Activated naive CD8-positive, alpha-beta T cell treated with anti-CD3 and anti-CD28 coated beads, Interleukin-2, amount 10 ng/mL, durations not matched to agents 7 days and 5 days (primary cell): ENCODE measurements around the gene FMNL2. TPM values are rescaled to one million over a fixed set of nuclear protein-coding genes. Genes with fewer than 3 reads are reported as not detected.

Experiments used
- ATAC-seq: fragments of 150-1000 bp; cut with Tn5 transposase; one replicate; pipeline ENCODE4 v1.10.0; 2021; ENCODE audit warnings: low read depth, moderate library complexity
- POLR2A ChIA-PET: fragments of 350-600 bp; sonication (Branson Sonifier 250); formaldehyde crosslinking; loops from one replicate; lab custom pipeline; 2021; ENCODE audit warnings: antibody characterized with exemption; lab: Charles Lee
- DNase-seq: peaks from one replicate; pipeline ENCODE4 v3.0.0; 2021
- H3K27ac Mint-ChIP-seq: one replicate; pipeline ENCODE4 v1.8.0; 2022; ENCODE audit warnings: mild to moderate bottlenecking, mixed read lengths
- H3K27me3 Mint-ChIP-seq: one replicate; pipeline ENCODE4 v1.8.0; 2022; ENCODE audit warnings: mild to moderate bottlenecking, moderate library complexity, mixed read lengths
- H3K36me3 Mint-ChIP-seq: one replicate; pipeline ENCODE4 v1.8.0; 2021; ENCODE audit warnings: mild to moderate bottlenecking, mixed read lengths
- H3K4me1 Mint-ChIP-seq: one replicate; pipeline ENCODE4 v1.8.0; 2021; ENCODE audit warnings: mixed read lengths
- H3K4me3 Mint-ChIP-seq: one replicate; pipeline ENCODE4 v1.8.0; 2022; ENCODE audit warnings: mild to moderate bottlenecking, moderate library complexity, mixed read lengths
- H3K9me3 Mint-ChIP-seq: one replicate; pipeline ENCODE4 v1.8.0; 2021; ENCODE audit warnings: mixed read lengths
- total RNA-seq, 2 experiments: library from RNA; stranded (reverse); gene quantifications; one replicate each; pipeline ENCODE4 v1.2.3, GENCODE V29; 2021

FMNL2 gene
- total RNA-seq, 2 experiments from 2014 or later = 0.37 to 0.42 TPM

DNA sequence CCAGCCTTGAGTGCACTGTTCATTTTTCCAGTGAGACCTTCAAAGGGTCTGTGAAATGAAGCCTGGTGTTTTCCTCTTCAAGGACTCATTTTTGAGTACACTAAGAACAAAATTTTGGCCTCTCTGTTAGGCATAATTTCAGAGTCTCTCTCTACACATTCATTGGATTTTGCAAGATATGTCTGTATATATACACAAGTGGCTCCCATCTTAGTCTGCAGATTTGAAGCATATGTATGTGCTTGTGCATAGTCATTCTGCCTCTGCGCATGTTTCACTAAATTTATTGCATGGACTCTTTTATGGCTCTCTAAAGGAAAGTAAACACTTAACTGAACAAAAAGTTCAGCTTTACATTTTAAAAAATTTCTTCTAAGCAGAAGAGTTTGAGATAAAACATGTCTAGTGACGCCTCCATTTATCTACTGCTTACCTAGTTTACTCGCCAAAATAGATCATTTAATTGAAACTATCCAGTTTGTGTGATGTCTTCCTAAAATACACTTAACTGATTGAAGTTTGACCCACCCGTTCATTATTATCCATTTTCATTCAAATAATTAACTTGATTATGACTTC is 145.9 kb downstream of the FMNL2 start:
- H3K4me3 Mint-ChIP-seq = no peak overlapping the region
- H3K36me3 Mint-ChIP-seq = no peaks in the 10 kb centered on the region
- no peak overlapping the region for H3K27ac Mint-ChIP-seq
- ATAC-seq = no peak
- H3K27me3 Mint-ChIP-seq = peaks cover 3% of the 10 kb centered on the region
- H3K4me1 Mint-ChIP-seq = no peaks in the 10 kb centered on the region
- no peaks in the 10 kb centered on the region for H3K9me3 Mint-ChIP-seq
- POLR2A ChIA-PET = no interaction called here
- no peak for DNase-seq

GRCh38 chr2:152481881-152482583 is 147.1 kb downstream of the FMNL2 start:
- no peaks in the 10 kb centered on the region for H3K36me3 Mint-ChIP-seq
- no peaks in the 10 kb centered on the region for H3K4me1 Mint-ChIP-seq
- no peak for ATAC-seq
- no peaks in the 10 kb centered on the region for H3K9me3 Mint-ChIP-seq
- no peak for DNase-seq
- POLR2A ChIA-PET = no interaction called here
- H3K27ac Mint-ChIP-seq = no peak overlapping the region
- no peaks in the 10 kb centered on the region for H3K27me3 Mint-ChIP-seq
- H3K4me3 Mint-ChIP-seq = no peak overlapping the region

GRCh38 chr2:152483276-152484063 is 148.5 kb downstream of the FMNL2 start:
- Mint-ChIP-seq H3K4me1 (no peaks in the 10 kb centered on the region), H3K27me3 (peaks cover 4% of the 10 kb centered on the region), H3K36me3 (no peaks in the 10 kb centered on the region), H3K4me3 (no peak overlapping the region), H3K27ac (no peak overlapping the region), H3K9me3 (no peaks in the 10 kb centered on the region)
- POLR2A ChIA-PET = no interaction called here
- DNase-seq (no peak), ATAC-seq (no peak)

GRCh38 chr2:152485954-152486736 is 151.2 kb downstream of the FMNL2 start:
- ATAC-seq = no peak
- POLR2A ChIA-PET = no interaction called here
- H3K27me3 Mint-ChIP-seq = peaks cover 4% of the 10 kb centered on the region
- no peak for DNase-seq
- H3K4me1 Mint-ChIP-seq = no peaks in the 10 kb centered on the region
- no peak overlapping the region for H3K27ac Mint-ChIP-seq
- H3K4me3 Mint-ChIP-seq = no peak overlapping the region
- H3K36me3 Mint-ChIP-seq = no peaks in the 10 kb centered on the region
- no peaks in the 10 kb centered on the region for H3K9me3 Mint-ChIP-seq

DNA sequence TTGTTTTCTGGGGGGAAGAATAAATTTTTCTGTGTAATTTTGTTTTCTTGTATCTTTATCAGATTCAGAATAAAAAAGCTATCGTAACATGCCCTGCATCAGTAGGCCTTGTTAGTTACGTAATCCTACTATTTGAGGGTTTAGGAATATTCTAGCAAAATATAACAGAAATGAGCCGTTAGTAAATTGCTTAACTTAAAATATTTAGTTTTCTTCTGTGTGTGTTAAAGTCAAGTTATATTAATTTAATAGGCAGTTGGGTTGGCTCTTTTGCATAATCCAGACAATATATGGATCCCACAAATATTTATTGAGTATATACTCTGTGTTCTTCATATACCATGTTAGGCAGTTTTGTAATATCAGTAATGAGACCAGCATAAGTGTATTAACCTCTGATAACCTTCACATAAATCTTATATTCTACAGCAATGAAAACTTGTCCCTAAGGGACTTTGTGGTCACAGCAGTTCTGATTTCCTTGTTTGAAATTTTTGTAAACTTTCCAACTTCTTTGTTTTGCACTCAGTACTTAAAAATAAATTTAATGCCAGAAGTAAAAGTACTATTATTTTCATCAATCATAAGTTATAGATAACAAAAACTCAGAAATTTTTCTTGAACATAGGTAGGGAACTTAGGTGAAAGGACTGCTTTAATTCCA is 151.9 kb downstream of the FMNL2 start:
- no peak overlapping the region for H3K27ac Mint-ChIP-seq
- DNase-seq (no peak), ATAC-seq (no peak)
- no peaks in the 10 kb centered on the region for H3K9me3 Mint-ChIP-seq
- POLR2A ChIA-PET = no interaction called here
- H3K4me1 Mint-ChIP-seq = no peaks in the 10 kb centered on the region
- H3K4me3 Mint-ChIP-seq = no peak overlapping the region
- no peaks in the 10 kb centered on the region for H3K36me3 Mint-ChIP-seq
- H3K27me3 Mint-ChIP-seq = peaks cover 7% of the 10 kb centered on the region

DNA sequence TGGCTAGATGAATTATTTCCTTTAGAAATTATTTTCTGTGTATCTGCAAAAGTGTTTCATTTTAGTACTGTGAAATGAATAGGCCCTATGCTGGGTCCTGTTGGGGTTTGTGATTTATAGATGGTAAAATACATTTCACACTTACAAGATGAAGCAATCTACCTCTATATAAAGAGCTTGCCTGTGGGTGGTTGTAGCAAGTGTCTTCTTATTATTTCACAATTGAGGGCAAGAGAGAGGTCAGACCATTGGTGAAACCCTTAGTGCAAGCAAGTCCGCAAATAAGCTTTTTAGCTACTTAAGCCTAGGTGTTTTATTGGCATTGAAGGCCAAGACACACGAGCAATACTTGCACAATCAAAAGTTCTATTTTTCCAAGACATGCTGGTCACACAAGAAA is 153.1 kb downstream of the FMNL2 start:
- POLR2A ChIA-PET = no interaction called here
- no peak for ATAC-seq

DNA sequence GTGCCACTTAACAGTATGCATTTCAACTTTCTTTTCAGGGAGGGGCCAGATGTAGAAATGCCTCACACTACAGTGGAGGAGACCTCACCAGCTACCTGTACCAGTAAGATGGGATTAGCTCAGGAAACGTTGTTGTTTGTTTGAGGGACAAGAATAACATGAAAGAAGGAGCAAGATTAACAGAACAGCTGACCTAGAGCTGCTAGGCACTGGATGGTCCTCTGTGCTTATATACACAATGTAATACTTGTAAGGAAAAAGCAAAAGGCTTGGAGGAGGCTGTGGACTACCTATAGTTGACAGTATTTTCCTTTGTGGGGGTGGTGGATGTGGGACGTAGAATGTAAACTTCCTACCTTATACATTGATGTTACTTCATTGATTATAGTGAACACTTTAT is 154.4 kb downstream of the FMNL2 start:
- no peak for ATAC-seq
- no peaks in the 10 kb centered on the region for H3K36me3 Mint-ChIP-seq
- POLR2A ChIA-PET = no interaction called here
- no peak overlapping the region for H3K4me3 Mint-ChIP-seq
- H3K27me3 Mint-ChIP-seq = peaks cover 16% of the 10 kb centered on the region
- H3K9me3 Mint-ChIP-seq = no peaks in the 10 kb centered on the region
- no peak for DNase-seq
- no peaks in the 10 kb centered on the region for H3K4me1 Mint-ChIP-seq
- H3K27ac Mint-ChIP-seq = no peak overlapping the region

More for the DNA sequence above, 153.1 kb downstream of the FMNL2 start:
- Mint-ChIP-seq H3K4me1 (no peaks in the 10 kb centered on the region), H3K9me3 (no peaks in the 10 kb centered on the region), H3K27ac (no peak overlapping the region), H3K4me3 (no peak overlapping the region), H3K27me3 (peaks cover 11% of the 10 kb centered on the region), H3K36me3 (no peaks in the 10 kb centered on the region)
- DNase-seq = no peak

DNA sequence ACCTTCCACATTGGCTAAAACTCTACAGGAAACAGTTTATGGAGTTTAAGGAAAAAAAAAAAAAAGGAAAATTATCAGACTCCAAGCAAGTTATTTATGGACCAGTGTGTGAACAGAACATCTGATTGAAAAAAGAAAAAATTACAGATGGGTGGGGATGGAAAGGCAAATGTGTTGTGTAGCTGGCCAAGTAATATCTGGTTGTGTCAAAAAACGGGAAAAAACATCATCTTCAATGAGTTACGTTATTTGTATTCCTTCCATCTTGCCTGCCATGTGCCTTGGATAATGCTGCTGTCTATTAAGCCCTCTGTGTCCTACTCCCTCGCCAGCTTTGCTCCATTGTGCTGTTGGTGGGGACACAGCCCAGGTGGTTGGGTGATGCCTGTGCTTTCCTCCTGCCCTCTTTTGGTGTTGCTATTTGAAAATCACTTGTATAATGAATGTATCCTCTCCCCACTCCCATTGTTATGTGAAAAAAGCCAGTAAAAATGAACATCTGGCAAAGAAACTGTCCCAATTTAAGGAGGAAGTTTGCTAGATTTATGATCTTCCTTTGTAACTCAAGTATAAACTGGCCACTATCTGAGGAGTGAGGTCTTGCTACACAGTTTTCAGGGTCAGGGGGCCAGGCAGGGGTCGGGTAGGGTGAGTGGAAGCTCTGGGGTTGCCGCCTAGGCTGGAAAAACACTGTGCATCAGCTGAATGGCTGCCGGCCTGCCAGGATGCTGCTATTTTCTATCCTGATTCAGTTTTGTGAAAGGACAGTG is 155.9 kb downstream of the FMNL2 start:
- Mint-ChIP-seq H3K4me1 (no peaks in the 10 kb centered on the region), H3K27ac (no peak overlapping the region), H3K4me3 (no peak overlapping the region), H3K27me3 (peaks cover 16% of the 10 kb centered on the region), H3K9me3 (no peaks in the 10 kb centered on the region), H3K36me3 (no peaks in the 10 kb centered on the region)
- ATAC-seq (no peak), DNase-seq (no peak)
- POLR2A ChIA-PET = no interaction called here

DNA sequence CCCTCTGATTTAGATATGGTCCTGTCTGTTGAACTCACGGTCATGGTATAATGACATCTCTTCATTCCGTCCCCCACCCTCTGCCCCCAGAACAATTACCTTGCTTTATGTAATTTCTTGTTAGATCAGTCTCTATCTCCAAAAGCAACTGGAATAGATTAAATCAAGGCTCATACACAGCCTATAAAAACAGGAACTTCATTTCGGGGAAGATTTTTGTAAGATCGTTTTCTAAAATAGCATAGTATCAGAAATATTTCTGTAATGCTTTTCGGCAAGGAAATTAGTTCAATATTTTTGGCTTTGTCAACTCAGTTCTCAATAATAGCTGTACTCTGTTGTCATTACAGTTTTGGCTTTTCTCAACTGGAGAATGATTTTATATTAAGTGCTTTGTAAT is 157.2 kb downstream of the FMNL2 start:
- H3K4me1 Mint-ChIP-seq = no peaks in the 10 kb centered on the region
- no peak for DNase-seq
- H3K27me3 Mint-ChIP-seq = peaks cover 16% of the 10 kb centered on the region
- H3K27ac Mint-ChIP-seq = no peak overlapping the region
- H3K4me3 Mint-ChIP-seq = no peak overlapping the region
- H3K36me3 Mint-ChIP-seq = no peaks in the 10 kb centered on the region
- H3K9me3 Mint-ChIP-seq = no peaks in the 10 kb centered on the region
- ATAC-seq = no peak
- POLR2A ChIA-PET = no interaction called here

DNA sequence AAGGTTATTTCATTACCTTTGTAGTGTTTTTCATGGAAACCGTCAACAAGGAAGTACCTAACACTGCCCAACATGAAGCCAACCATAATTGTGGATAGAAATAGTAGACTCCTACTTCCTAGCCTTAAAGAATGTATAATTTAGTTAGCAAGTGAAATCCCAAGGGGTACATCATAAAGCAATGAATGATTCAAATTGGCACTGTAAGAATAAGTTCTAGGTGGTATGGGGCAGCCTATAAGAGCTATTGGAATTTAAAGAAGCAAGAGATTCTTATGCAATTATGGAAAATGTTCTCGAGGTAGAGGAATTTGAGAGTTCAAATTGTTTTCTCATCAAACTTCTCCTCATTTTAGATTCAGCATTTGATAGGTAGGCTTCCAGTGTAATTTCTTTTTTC is 157.9 kb downstream of the FMNL2 start:
- Mint-ChIP-seq H3K27ac (no peak overlapping the region), H3K36me3 (no peaks in the 10 kb centered on the region), H3K9me3 (no peaks in the 10 kb centered on the region), H3K4me1 (no peaks in the 10 kb centered on the region), H3K27me3 (peaks cover 13% of the 10 kb centered on the region), H3K4me3 (no peak overlapping the region)
- POLR2A ChIA-PET = no interaction called here
- ATAC-seq (no peak), DNase-seq (no peak)

- POLR2A ChIA-PET = no interaction called here
- no peaks in the 10 kb centered on the region for H3K4me1 Mint-ChIP-seq
- H3K9me3 Mint-ChIP-seq = no peaks in the 10 kb centered on the region
- H3K36me3 Mint-ChIP-seq = no peaks in the 10 kb centered on the region
- peaks cover 13% of the 10 kb centered on the region for H3K27me3 Mint-ChIP-seq
- no peak overlapping the region for H3K27ac Mint-ChIP-seq
- ATAC-seq = no peak
- no peak overlapping the region for H3K4me3 Mint-ChIP-seq
- no peak for DNase-seq
Observed at GRCh38 chr2:152493417-152493816, 158.4 kb downstream of the FMNL2 start.

GRCh38 chr2:152493945-152494528 is 159.1 kb downstream of the FMNL2 start:
- ATAC-seq (no peak), DNase-seq (no peak)
- peaks cover 16% of the 10 kb centered on the region for H3K27me3 Mint-ChIP-seq
- no peaks in the 10 kb centered on the region for H3K9me3 Mint-ChIP-seq
- POLR2A ChIA-PET = no interaction called here
- H3K36me3 Mint-ChIP-seq = no peaks in the 10 kb centered on the region
- no peak overlapping the region for H3K27ac Mint-ChIP-seq
- H3K4me3 Mint-ChIP-seq = no peak overlapping the region
- no peaks in the 10 kb centered on the region for H3K4me1 Mint-ChIP-seq
